ENCODE results near the gene WNT11. TPM values are rescaled to one million over a fixed set of nuclear protein-coding genes. Genes with fewer than 3 reads are reported as not detected.

WNT11 gene
- 0.98 and 2.6 TPM in 2 replicates for total RNA-seq (2014; rRNA removed; shearing (Covaris generic))

DNA sequence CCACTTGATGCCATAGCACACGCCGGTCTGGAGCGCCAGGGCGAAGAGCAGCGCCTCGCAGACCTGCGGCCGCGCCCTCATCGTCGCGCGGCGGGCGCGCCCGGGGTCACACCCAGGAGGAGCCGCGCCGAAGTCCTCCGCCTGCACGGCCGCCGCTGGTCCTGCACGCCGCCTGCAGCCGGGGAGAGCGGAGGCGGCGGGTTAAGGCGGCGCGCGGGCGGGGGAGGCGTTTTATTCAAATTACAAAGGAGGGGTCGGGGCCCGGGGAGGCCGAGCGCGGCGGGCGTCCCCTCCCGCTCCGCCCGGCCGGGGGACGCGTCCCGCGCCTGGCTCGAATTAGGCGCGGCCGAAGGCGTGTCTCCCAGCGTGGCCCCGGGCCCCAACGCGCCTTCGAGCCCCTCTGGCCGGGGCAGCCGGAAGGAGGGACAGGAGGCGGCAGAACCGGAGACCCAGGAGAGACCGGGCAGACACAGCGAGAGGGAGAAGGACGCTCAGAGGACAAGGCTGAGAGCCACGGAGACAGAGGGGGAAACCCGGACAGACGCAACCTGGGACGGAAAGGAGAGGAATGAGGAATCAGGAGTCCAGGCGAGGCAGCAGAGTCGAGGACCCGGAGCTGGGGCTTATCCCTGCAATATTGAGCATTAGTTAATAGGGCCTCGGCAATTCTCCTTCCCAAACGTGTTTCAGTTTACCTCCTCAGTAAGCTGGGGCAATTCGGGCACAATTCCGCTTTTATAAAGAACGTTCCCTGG lies at the start of gene WNT11:
WNT11 (minus strand) TSS at position 176 of the 755 bp plus-strand sequence; CDS start at position 81, 95 bp downstream.
- no peak for DNase-seq (ENCODE audit: low spot score)

DNA sequence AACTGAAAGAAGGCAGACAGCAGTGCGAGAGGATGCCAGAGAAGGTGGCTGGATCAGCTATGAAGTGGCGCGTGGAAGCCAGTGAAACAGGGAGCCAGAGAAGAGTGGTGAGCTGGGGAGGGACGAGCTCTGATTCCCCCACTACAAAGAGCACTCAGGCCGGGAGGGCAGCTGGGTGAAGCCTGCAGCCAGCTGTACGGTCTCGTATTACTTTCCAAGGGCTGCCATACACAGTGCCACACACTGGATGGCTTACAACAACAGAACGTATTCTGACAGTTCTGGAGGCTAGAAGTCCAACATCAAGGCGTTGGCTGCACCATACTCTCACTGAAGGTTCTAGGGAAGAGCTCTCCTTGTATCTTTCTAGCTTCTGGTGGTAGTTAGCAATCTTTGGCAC lies 47.1 kb upstream of the WNT11 start:
- no peak for DNase-seq (ENCODE audit: low spot score)

DNA sequence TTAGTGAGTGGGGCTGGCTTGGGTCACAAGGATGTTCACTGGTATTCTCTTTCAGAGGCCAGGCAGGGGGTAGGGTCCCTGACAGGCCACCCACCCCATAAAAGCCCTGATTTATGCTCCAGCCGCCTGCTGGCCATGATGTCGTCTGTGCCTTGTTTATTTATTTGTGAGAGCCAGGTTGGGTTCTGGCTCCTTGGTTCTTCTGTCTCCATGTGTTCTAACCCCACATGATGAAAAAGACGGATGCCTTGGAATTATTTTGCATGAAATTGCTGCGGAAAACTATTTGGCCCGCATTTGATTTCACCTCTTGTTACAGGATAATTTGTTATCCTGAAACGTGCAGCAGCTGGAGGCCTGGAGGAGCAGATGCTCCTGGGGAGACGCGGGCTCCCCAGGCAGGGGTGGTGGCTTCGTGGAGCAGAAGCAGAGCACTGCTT lies 46.3 kb upstream of the WNT11 start:
- no peak for DNase-seq (ENCODE audit: low spot score)

DNA sequence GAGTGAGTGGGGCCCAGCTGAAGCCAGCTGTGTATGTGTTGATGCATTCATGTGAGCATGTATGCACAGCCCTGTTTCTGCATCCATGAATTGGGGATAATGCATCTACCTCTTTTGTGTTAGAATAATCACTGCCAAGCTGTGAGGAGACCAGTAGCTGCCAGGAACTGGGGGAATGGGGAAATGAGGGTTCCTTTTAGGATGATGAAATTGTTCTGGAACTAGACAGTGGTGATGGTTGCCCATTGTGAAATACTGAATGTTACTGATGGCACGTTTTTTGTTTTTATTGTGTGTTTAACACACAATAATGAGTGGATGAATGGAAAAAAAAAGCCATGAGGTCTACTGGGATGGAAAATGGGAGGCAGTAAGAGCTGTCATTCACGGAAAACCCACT lies 45.3 kb upstream of the WNT11 start:
- DNase-seq (ENCODE audit: low spot score), result no peak

GRCh38 chr11:76251226-76251575 lies 44.9 kb upstream of the WNT11 start:
- DNase-seq (ENCODE audit: low spot score), result no peak

- DNase-seq (ENCODE audit: low spot score), result no peak
Observed at GRCh38 chr11:76250520-76251225, 44.4 kb upstream of the WNT11 start.

- no peak for DNase-seq (ENCODE audit: low spot score)
Observed at GRCh38 chr11:76249195-76249741, 43.0 kb upstream of the WNT11 start.

DNA sequence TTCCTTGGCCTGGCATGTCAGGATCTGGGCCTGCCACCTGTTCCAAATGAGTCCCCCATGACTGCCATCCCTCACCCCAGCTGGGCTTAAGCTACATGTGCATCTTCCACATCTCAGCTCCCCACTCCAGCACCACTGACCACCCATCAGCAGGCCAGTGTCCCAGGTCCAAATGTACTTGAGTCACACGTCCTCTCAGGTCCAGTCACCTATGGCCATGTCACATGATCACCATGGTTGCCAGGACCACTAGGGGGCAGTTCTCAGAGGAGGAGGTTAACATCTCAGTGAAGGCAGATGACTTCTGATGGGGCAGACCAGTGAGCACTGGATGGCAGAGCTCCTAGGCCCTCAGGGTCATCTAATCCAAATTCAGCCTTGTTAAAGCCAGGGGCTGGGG lies 41.9 kb upstream of the WNT11 start:
- no peak for DNase-seq (ENCODE audit: low spot score)

GRCh38 chr11:76247091-76247490 lies 40.8 kb upstream of the WNT11 start:
- no peak for DNase-seq (ENCODE audit: low spot score)

GRCh38 chr11:76246271-76246933 lies 40.1 kb upstream of the WNT11 start:
- no peak for DNase-seq (ENCODE audit: low spot score)

DNA sequence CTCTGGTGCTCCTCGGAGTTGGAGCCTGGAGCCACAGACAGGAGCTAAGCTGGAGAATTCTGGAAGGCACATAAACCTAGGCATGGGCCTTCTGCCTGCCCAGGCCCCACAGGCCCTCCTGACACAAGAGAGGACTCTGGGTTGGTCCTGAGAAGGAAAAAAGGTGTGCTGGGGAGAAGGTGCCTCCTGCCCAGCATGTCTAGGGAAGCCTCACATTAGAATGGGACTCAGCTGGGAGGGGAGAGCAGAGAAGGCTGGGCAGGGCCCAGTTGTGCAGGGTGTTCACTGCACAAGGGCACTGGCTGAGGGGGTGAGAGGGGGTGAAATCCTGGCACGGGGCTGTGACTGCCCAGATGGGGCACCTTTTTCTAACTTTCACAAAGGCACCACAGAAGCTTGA lies 39.4 kb upstream of the WNT11 start:
- DNase-seq (ENCODE audit: low spot score), result no peak

DNA sequence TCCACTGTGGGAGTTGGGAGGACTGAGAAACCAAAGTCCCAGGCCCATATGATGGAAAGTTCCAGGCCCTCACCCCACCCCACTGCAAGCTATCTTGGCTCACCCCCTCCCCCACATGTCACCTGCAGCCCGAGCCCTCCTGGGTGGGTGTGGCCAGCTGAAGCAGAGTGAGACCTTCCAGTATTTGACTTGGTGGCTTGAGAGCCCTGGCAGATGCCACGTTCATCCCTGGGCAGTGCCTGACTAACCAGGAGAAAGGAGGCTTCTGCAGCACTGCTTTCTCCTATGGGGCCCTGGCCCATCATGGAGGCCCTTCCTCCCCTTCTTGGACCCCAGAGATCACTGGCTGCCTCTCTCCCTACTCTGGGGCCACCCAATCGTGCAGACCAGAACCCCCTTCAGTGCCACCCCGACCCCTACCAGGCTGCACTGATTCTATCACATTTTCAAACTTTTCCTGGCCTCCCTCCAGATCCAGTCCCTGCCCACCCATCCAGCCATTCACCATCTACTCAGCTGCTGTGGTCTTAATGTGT lies 38.1 kb upstream of the WNT11 start:
- no peak for DNase-seq (ENCODE audit: low spot score)

- no peak for DNase-seq (ENCODE audit: low spot score)
Observed at GRCh38 chr11:76243957-76244285, 37.6 kb upstream of the WNT11 start.

DNA sequence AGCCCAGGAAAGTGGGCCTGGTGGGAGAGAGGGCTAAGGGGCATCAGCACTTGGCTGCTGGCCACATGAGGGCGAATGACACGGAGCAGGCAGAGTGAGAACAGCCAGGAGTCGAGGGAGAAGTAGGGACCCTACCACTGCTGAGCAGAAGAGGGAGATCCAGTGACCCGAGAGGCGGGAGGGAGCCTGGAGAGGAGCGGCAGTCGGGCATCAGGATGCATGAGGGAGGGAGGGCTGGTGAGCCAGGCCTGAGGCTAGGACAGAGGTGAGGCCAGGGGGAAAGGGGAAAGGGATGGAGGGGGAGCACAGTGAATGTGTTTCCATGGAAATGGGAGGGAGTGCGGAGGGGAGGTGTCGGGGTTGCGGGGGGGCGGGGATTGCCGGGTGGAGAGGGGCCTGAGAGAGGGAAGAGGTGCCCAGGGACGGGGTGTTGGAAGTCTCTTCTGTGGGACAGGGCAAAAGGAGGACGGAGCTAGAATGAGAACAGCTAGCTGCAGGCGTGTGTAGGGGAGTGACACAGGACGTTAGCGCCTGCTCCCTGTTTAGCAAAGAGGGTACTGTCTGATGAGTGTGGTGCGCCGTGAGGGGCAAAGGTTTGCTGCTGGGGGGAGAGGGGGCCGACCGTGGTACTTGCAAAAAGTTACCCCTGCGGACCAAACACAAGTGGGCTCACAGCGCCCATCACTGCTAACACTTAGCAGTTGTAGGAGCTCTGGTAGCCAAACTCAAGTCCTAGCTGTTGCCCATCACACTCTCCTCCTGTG lies 37.1 kb upstream of the WNT11 start:
- no peak for DNase-seq (ENCODE audit: low spot score)

DNA sequence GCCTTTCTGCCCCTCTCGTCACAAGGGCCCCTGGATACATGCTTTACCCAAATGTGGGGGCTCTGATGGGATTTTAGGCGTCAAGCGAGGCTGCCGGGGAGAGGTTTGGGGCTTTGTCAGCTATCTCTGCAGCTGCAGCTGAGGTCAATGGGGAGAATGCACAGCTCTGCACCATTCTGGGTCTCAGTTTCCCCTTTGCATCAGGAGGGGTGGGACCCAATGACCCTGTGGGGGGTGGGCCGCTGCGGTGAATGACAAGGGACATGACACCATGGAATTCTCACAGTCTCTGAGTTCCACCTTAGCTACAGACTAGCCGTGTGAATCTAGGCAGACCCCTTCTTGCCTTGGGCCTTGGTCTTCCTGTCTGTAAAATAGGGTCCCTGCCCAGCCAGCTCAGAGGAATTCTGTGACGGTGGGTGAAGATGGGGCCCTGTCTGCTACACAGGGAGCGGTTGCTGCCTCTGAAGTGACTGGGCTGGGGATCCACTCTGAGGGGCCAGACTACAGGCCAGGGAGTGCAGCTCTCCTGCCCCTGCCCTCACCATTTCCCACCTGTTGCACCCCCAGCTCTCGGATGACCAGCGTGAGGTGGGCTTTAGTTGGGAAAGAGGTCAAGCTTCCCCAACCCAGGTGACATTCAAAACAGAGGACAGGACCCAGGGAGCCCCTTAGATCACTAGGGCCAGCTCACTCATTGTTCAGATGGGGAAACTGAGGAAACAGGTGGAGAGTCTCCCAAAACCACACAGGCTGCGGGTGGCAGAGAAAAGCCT lies 35.9 kb upstream of the WNT11 start:
- no peak for DNase-seq (ENCODE audit: low spot score)

DNA sequence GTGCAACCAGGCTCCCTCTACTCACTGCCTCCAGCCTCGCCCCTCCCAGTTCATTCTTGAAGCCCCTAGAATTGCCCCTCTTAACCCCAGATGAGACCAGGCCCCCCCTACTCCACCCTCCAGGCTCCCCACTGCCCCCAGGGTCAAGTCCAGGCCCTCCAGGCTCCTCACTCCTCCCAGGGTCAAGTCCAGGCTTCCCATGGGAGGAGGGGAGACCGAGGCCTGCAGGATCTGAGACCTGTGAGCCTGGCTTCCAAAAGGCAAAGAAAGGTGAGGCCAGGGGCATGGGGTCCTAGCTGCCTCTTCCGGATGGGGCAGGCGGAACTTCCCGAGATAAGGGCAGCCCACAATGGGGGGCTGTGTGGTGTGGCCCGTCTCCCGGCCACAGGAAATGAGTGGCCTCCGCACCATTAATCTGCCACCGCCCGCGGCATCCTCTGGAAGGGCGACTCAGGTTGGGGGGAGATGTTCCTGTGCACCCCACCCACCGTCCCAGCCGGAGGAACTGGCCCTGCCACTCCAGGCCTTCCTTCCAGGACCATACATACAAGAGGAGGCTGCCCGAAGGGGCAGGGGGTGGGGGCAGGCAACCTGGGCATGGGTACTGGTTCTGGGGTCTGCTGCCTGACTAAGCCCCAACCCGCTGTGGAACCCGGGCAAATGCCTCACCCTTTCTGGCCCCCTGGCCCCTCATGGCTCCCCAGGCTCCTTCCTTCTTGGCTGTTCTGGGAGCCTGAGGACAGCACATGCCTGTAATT lies 35.1 kb upstream of the WNT11 start:
- no peak for DNase-seq (ENCODE audit: low spot score)

DNA sequence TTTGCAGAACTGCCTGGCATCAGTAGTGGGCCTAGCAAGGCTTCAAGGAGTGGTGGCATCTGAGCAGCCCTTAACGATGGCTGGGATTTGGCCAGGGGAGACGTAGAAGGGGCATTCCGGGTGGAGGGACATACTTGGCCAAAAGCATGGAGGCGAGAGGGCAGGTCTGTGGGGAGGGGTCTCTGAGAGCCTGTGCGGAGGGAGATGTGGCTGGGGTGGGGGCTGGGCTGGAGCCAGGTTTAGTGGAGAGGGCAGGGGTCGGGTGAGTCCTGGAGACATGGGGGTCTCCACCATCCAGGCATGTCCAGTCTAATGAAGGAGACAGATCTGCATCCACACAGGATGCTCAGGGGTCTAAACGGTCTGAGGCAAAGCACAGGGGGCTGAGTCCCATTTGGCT lies 34.4 kb upstream of the WNT11 start:
- DNase-seq (ENCODE audit: low spot score), result no peak

GRCh38 chr11:76240161-76240540 lies 33.8 kb upstream of the WNT11 start:
- no peak for DNase-seq (ENCODE audit: low spot score)

DNA sequence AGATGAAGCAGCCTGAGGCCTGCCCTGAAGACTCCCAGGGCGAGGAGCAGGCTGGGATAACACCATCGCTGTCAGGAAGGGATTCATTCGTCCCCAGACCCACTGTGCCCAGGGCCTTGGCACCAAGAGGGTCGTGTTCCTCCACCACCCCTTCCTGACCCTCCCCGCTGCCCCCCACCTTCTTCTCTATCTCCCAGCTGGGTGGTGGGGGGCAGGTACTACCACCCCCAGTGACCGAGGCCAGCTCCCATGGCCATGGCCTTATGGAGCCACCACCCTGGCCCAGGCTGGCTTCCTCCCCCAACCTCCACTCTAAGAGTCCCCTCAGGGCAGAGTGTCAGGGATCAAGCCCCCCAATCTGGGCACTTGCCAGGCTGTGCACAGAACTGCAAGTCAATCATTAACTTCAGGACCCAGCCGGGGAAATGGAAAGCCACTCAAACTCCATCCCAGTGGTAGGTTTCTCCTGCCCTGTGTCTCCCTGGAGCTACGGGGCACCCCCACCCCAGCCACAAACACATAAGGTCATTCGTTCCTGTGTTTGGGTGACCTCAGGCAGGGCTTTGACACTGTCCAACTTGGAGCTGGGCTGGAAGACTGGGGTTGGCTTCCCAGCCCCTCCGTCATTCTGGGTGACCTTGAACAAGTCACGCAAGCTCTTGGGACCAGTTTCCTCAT lies 33.3 kb upstream of the WNT11 start:
- no peak for DNase-seq (ENCODE audit: low spot score)

DNA sequence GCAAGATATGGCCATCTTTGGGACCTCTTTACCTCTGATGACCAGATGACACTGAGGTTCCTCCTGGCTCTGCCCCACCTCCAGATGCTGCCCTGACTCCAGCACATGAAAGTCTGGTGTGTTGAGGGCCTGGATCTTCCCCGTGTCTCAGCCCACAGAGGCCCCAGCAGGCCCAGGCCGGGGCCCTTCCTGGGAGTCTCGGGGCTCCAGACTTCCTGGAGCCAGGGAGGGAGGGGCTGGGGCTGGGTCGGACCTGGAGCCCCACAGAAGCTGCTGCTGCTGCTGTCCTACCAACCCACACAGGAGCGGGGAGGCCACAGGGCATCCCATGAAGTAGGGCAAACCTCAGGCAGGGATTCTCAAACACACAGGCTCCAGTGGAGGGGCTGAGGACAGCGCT lies 32.2 kb upstream of the WNT11 start:
- DNase-seq (ENCODE audit: low spot score), result no peak

Measured in A172 (cell line).